Measurements from ENCODE around the gene MORC2.

Gene MORC2

DNA sequence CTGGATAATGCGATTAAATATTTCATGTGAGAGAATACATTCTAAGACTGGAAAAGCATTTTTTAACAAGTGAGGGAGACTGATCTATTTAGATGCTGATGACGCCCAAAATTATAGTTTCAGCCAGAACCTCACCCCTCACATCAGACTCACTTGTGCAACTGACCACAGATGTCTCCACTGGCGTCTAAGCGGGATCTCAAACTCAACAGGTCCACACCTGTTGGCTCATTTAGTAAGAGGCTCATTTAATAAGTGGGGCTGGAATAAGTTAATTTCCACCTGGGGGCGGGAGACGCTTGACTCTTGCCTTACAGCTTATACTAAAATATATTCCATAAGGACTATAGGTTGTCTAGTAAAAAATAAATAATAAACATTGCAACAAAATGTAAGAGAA is 47.5 kb downstream of the MORC2 start:
- peak; percentile 28 for DNase-seq (ENCODE audit: low spot score)

DNA sequence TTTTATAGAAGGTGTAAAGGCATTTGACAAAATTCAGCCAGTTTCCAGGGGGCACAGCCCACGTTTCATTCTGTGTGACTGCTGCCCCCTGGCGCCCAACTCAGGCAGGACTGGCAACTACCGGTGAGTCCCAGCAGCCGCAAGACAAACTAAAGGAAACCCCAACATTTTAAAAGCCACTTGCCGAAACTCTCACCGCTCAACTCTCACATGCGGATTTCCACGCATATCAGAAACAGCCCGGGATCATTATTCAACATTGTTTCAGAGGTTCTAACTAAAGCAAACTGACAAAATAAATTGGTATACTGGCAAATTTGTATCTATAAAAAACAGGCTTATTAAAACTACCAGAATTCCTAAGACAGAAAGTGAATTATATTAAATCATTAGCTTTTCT is 48.2 kb downstream of the MORC2 start:
- peak; percentile 87 for DNase-seq (ENCODE audit: low spot score)

DNA sequence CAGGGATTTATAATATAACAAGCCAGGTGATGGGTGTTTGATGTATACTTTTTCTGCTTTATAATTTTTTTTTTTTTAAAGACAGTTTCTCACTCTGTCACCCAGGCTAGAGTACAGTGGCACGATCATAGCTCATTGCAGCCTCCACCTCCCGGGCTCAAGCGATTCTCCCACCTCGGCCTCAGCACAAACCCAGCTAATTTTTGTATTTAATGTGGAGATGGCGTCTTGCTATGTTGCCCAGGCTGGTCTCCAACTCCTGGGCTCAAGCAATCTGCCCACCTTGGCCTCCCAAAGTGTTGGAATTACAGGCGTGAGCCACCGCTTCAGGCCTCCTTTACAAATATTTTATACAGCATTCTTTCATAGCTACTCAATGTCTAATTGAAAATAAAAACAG is 48.6 kb downstream of the MORC2 start:
- DNase-seq (ENCODE audit: low spot score): no peak

DNA sequence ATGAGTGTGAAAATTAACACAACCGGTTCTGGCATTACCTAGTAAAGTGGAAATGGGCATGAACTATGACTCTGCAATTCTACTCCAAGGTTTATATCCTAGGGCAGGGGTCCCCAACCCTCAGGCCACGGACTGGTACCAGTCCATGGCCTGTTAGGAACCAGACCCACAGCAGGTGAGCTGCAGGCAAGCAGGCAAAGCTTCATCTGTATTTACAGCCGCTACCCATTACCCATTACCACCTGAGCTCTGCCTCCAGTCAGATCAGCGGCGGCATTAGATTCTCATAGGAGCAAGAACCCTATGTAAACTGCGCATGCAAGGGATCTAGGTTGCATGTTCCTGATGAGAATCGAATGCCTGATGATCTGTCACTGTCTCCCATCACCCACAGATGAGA is 49.8 kb downstream of the MORC2 start:
- no peak for DNase-seq (ENCODE audit: low spot score)

DNA sequence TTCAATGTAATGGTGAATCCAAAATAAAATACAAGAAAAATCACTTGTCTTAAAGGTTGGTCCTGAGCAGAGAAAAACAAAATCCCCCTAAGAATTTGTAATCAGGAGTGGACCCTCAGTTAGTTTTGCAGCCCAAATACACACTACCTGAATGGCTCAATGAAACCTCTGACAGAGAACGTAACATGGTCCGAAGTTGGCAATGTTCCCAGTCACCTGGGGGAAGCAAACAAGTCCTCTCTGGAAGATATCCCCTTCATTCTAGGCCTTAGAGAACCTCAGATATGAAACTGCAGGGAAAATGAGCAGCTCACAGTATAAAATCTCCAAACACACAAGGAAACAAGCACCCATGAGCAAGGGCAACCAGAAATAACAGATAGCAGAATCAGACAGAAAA is 58.2 kb downstream of the MORC2 start:
- DNase-seq (ENCODE audit: low spot score): no peak

DNA sequence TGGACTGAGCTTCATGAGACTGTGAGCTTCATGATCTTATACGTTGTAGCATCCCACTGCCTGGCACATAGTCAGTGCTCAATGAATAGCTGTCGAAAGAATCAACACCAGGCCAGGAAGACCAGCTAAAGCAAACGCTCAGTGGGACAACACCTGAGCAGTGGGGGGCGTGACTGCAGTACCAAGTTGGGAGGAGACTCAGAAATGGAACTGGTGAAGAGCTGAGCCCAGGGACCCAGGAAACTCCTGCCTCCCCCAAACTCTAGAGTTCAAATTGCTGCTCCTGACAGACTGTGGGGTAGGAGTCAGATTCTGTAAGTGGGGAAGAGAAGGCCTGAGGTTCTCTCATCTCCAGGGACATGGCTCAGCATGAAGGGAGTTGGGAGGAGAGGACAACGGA is 59.3 kb downstream of the MORC2 start:
- DNase-seq (ENCODE audit: low spot score): no peak

DNA sequence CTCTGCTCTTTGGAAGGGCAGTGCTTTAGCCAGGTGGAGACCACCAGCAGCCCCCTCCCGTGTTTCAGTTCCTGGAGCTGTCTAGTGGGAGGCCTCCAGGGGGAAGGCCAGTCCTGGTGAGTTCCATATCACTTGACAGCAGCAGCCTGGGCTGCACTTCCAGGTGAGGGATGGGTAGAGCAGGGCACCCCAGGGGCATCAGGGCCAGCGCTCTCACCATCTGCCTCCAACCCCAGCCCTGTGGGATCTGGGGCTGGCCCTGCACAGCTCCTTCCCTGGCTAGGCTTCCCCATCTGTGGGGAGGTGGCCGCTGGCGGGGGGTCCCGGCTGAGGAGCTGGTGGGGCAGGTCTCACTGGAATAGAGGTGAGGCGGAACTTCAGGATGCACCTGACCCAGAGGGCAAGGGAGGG is 60.5 kb downstream of the MORC2 start:
- DNase-seq (ENCODE audit: low spot score): peak; percentile 17

DNA sequence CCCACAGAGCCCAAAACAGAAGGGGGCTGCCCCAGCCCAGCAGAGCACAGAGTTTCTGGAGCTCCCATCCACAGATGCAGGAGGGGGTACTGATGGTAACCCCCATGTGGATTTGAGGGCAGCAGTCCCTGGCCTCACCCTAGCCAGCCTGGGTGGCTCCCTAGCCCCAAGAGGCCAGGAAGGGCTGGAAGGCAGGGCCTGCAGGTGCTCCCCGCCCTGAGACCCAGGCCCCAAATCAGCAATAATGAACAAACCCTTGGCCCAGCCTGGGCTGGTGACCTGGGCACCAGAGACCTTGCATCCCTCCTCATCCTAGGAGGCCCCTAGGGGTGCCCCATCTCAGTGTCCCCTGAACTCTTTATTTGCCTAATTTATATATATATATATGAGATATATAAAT is 61.6 kb downstream of the MORC2 start:
- DNase-seq (ENCODE audit: low spot score): peak; percentile 17

DNA sequence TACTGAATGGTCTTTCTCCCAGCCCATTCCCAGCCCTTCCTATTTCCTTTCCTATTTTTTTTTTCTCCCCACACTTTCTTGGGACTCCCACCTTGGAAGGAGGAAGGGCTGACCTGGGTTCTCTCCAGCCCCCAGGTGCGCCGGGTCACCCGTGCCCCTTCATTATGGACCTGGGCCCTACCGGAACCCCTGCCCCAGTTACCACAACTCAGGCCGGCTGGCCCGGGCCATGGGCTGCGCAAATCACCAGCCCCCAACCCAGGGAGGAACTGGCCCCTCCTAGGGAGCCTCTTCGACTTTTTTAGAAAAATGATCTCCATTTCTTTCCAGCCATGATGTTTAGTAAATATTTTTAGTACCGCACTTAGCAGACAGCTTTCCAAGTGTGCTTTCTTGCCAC is 62.2 kb downstream of the MORC2 start:
- DNase-seq (ENCODE audit: low spot score): peak; percentile 15

DNA sequence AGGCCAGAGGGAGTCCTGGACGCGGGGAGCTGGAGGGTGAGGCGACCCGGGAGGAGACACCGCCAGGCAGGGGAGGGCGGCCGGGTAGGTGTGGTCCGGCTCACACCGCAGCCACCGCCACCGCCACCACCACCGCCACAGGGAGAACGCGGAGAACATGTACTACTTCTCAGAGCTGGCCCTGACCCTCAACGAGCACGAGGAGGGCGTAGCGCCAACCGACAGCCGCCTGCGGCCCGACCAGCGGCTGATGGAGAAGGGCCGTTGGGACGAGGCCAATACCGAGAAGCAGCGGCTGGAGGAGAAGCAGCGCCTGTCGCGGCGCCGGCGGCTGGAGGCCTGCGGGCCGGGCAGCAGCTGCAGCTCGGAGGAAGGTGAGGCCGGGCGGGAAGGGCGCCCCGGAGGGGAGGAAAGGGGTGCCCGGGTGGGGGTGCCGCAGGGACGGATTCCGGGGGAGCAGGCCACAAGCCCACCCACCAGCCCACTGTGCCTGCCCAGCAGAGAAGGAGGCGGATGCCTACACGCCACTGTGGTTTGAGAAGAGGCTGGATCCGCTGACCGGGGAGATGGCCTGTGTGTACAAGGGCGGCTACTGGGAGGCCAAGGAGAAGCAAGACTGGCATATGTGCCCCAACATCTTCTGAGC is 62.8 kb downstream of the MORC2 start:
- DNase-seq (ENCODE audit: low spot score): peak; percentile 29

DNA sequence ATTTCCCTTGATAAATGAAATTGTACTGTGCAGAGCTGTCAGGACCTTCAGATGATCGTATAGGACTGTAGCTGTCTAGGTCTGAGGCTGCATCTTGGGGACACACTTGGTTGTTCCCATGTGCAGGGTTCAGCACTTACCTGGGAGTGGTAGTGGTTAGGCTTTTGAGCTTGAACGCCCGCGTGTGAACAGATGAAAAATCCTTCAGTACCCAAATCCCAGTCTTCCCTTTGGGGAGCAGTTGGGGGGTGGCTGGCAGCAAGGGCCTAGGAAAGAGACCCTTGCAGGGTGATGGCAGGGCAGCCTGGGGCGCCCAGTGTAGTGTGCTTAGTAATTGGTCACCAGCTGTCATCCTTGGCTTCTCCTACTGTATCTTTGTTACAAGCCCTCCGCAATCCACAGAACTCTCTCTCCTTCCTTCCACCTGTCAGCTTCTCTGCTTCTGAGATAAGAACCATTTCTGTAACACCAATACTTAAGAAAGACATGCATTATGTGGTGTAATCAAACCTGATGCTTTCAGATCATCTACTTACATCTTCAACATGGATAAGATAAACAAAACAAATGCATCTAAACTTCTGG is 64.6 kb downstream of the MORC2 start:
- DNase-seq (ENCODE audit: low spot score): peak; percentile 10

DNA sequence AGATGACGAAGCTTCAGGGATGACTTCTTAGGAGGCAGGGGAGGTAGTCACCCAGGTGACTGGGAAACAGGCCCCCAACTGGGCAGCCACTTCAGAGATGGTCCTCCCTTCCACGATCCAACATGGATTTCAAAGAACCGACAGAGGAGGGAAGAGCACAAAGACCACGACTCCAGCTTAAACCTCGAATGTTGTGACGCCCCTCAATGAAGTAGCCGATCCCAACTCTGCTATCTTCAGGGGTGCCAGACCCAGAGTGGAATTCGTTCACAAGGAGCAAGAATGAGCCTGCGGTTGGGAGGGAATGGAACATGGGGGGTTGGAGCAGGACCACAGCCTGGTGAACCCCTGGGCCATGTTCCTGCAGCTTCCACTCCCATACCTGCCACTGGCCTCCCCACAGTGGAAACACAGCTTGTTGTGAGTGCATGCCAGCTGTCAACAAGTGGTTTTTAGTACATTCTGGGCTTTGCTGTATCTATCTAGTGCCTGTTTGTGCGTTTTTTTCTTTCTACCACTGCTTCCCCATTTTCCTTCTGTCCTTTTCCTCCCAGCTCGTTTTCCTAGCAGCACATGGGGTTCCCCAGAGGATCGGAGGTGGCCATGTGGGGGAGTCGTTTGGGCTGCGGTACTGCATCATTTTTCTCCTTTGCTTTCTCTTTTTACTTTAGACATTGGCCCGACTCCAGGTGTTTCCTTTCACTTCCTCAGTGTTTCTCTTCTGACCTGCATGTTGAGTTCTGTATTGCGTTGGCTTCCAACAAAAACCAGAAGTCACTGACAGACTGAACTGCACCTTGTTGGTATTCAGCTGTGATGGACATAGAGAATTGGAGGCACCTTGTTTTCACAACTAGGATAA is 65.8 kb downstream of the MORC2 start:
- peak; percentile 22 for DNase-seq (ENCODE audit: low spot score)

DNA sequence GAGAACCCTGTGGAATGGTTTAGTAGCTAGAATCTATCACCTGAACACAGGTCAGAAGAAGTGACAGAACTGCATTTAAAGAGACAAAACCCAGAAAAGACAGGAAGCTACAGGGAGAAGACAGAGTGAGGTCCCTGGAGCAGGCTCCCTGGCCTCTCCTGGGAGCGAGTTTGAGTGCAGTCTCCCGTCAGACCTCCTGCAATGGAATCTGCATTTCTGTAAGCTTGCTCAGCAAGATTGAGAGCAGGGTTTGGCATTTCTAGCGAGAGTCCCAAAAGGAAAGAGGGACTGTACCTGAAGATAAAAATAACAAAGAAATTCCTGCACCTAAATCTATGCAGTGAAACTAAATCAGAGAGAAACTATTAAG is 74.2 kb downstream of the MORC2 start:
- DNase-seq (ENCODE audit: low spot score): no peak

DNA sequence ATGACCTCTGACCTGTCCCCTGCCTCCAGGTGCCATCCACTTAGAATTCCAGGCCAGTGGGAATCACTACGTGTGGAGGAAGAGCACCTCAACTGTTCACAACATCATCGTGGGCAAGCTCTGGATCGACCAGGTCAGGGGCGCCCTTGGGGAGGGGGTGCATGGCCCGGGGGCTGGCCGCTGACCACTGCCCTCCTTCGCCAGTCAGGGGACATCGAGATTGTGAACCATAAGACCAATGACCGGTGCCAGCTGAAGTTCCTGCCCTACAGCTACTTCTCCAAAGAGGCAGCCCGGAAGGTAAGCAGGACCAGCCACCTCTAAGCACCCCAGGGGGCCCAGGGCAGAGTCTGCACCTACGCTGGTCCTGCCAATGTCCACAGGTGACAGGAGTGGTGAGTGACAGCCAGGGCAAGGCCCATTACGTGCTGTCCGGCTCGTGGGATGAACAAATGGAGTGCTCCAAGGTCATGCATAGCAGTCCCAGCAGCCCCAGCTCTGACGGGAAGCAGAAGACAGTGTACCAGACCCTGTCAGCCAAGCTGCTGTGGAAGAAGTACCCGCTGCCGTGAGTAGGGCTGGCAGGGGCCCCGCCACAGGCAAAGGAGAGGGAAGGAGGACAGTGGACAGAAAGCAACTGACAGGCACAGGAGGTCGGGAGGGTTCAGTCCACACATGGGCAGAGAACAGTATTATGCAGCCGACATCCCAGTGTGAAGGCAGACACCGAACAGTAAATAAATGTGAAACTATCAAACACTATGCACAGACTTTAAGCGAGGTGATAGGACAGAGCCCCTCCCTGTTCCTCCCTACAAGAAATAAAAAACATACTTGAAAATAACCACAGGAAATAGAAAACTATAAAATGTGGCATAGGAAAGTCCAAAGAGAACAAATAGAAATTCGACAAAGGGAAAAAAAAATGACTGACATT is 74.9 kb downstream of the MORC2 start:
- DNase-seq (ENCODE audit: low spot score): peak; percentile 10

DNA sequence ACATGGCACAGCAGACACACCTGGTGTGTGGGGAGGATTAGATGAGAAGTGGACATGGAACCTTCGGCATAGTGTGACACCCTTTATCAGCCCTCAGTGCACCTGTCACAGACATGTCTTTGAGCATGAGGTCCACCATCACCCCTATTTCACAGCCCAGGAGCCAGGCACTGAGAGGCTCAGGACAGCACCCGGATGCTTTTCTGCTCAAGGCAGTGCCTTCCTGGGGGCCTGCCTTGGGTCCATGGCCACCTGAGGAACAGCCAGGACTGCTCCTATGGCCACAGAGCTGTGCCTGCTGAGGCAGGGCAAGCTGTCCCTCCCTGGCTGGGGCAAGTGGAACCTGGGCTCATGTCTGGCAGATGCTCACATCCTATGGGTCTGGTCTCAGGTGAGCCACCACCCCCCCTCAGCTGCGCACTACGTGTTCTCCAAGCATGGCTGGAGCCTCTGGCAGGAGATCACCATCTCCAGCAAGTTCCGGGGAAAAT is 75.8 kb downstream of the MORC2 start:
- DNase-seq (ENCODE audit: low spot score): no peak

DNA sequence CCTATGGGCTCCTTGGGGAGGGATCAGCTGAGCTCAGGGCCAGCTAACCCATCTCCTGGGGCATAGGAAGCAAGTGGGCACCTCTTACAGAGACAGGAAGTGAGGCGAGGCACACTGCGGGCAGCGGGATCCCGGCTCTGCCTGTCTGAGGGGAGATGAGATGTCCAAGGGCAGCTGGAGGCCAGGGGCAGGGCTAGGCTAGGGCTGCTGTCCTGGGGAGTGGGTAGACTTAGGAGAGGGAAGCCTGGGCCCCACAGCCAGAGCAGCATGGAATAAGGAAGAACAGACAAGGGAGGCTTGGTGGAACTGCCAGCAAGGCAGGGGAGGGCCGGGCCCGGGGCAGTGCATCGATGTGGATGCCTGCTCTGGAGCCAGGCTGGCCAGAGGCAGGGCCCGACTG is 76.3 kb downstream of the MORC2 start:
- peak; percentile 12 for DNase-seq (ENCODE audit: low spot score)

DNA sequence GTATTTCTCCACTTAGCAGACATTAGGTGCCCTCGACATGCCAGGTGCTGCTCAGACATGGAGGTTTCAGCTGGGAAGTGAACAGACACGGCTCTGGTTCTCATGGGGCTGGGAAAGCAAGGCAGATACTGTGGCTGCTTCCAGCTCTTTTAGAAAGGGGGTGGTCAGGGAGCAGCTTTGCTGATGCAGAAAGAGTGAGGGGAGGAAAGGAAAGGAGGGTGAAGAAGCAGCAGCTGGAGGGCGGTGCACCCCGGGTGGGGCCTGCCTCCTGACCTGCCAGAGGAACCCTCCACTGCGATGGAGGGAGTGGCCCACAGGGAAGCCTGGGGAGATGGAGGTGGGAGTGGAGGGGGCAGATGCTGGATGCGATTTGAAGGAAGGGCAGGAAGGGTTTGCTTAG is 76.8 kb downstream of the MORC2 start:
- DNase-seq (ENCODE audit: low spot score): peak; percentile 20

DNA sequence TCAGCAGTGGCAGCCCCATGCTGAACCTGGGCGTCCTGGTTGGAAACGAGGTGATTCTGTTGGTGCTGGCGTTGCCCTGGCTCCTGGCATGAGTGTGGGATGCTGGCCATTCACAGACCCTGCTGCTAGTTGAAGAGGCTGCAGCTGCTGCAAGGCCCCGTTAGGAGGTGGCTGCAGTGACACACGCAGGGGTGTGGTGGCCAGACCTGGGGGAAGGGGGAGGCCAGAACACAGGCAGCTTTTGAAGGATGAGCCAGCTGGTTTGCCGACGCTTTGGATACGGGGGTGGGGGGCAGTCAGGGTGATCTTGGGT is 77.2 kb downstream of the MORC2 start:
- DNase-seq (ENCODE audit: low spot score): peak; percentile 26

DNA sequence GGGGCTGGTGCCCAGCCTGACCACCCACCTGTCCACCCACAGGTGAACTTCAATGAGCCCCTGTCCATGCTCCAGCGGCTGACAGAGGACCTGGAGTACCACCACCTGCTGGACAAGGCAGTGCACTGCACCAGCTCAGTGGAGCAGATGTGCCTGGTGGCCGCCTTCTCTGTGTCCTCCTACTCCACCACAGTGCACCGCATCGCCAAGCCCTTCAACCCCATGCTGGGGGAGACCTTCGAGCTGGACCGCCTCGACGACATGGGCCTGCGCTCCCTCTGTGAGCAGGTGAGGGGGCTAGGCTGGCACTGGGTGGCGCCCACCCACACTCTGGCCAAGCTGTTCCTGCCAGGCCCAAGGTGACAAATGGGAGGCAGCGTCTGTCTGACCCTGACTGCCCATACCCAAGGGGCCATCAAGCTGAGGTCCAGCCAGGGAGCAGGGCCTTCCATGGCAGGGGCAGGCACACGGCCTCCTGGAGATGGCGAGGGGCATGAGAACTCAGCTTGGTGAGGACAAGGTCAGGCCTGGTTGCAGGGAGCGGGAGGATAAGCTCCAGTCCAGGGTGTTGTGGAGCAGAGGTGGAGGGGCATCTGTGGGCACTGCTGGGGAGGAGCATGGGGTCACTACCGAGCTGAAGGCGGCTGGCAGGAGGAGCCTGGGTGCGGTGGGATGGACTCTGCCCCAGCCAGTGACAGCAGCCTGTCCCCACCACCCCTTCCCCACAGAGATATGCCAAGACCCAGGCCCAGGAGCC is 77.7 kb downstream of the MORC2 start:
- peak; percentile 78 for DNase-seq (ENCODE audit: low spot score)

DNA sequence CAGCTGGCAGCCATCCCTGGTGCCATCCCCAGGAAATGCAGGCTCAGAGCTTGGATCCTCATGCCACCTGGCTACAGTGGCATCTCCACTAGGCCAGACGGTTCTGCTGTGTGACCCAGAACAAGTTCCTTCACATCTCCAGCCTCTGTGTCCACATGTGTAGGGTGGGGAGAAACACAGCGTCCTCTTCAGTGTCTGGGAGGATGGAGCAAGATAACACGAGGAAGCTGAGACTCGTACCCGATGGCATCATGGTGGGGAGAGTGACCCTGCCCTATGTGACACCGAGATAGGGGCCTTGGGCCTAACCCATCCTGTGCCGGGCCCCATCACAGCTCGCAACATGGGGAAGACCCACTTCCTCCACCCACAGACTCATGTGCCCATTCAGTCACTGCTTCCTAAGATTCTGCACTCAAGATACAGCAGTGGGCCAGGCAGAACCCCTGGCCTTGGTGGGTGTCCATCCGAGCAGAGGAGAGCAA is 78.5 kb downstream of the MORC2 start:
- peak; percentile 17 for DNase-seq (ENCODE audit: low spot score)

DNA sequence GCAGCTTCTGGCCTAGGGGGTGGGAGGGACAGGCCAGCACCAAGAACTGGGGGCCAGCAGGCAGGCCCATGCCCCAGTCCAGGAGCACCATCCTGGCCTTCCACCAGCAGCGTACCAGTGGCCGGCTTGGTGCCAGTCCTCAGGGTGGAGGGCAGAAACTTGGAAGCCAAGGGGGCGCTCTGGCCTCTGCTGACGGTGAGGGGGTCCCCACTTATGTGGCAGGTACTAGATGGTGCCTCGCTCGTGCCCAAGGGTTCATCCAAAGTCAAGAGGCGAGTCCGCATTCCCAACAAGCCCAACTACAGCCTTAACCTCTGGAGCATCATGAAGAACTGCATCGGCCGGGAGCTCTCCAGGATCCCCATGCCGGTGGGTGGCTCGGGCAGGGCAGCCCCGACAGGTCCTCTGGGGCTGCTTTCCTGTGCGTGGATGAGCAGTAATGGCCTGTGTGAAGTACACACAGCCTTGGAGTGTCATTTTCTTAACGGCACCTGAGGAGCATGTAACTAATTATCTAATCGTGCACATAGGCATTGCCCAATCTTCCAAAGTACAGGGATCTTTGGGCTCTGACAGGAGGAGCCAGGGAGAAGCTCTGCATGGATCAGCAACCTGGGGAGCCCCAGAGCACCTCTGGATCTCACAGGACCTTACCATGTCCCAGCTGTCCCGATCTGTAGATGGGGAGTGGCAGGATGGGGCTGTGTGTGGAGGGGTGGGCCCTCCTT is 79.1 kb downstream of the MORC2 start:
- DNase-seq (ENCODE audit: low spot score): peak; percentile 20
